ENCODE measurements around the gene DGKE.

The DGKE gene

DNA sequence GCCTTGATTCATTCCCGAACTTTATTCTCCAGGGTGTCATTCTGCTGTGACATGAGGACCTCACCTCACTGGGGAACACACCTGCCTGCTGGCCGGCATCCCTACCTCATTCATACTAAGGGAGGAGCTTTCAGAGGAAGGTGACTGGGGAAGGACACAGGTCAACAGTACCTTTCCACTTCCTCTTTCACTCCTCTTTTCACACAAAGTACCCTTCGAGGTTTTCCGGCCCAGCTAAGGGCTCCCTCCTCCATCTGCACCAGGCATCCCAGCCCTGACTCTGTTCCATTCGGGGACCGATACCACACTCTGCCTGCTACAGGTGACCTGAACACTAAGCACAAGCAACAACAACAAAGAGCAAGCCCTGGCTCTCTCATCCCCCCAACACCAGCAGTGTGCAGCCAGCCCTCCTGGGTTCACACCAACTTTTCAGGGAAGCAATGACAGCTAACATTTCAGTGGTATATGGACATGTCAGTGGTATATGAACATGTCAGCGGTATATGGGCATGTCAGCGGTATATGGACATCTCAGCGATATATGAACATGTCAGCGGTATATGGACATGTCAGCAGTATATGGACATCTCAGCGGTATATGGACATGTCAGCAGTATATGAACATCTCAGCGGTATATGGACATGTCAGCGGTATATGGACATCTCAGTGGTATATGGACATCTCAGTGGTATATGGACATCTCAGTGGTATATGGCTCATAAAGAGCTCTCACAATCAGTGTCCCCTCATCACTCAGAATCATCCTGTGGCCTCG lies 63.9 kb downstream of the DGKE start:
- TF ChIP-seq, protein P1, sequence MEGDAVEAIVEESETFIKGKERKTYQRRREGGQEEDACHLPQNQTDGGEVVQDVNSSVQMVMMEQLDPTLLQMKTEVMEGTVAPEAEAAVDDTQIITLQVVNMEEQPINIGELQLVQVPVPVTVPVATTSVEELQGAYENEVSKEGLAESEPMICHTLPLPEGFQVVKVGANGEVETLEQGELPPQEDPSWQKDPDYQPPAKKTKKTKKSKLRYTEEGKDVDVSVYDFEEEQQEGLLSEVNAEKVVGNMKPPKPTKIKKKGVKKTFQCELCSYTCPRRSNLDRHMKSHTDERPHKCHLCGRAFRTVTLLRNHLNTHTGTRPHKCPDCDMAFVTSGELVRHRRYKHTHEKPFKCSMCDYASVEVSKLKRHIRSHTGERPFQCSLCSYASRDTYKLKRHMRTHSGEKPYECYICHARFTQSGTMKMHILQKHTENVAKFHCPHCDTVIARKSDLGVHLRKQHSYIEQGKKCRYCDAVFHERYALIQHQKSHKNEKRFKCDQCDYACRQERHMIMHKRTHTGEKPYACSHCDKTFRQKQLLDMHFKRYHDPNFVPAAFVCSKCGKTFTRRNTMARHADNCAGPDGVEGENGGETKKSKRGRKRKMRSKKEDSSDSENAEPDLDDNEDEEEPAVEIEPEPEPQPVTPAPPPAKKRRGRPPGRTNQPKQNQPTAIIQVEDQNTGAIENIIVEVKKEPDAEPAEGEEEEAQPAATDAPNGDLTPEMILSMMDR (IDR thresholded peaks at IDR 0.05) = no peak
- Histone ChIP-seq H2AFZ (no peak overlapping the region), H3K27me3 (ENCODE audit: control insufficient read depth, insufficient read depth, low read length) (no peaks in the 10 kb centered on the region), H3K27ac (no peak overlapping the region), H3K79me2 (peaks cover 4% of the 10 kb centered on the region), H3K36me3 (ENCODE audit: control insufficient read depth, insufficient read depth, low read length) (no peaks in the 10 kb centered on the region), H3K4me1 (no peaks in the 10 kb centered on the region), H3K4me3 (ENCODE audit: low read depth, low read length) (no peak overlapping the region), H3K4me2 (ENCODE audit: low read length) (no peak overlapping the region), H3K9me3 (ENCODE audit: control insufficient read depth, low read length) (no peaks in the 10 kb centered on the region), H3K9ac (no peak overlapping the region)

DNA sequence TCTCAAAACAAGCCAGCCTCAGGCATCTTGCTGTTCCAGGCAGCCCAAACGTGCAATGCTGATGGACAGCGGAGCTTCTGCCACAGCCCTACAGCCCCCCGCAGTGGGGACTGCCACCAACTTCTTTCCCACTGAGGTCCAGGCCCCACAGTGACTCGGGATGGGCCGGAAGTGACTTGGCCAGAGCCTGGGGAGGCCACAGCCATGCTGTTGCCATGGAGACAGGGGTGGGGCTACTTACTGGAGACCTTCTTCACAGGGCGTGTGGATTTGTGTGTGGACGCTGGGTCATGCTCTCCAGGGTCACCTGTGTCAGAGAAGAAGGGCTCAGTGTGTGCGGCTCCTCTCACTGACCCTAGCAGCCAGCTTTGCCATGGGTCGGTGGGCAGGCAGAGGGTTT lies 64.9 kb downstream of the DGKE start:
- no peaks in the 10 kb centered on the region for H3K36me3 ChIP-seq (ENCODE audit: control insufficient read depth, insufficient read depth, low read length)
- H3K4me1 ChIP-seq = no peaks in the 10 kb centered on the region
- H3K4me3 ChIP-seq (ENCODE audit: low read depth, low read length) = no peak overlapping the region

DNA sequence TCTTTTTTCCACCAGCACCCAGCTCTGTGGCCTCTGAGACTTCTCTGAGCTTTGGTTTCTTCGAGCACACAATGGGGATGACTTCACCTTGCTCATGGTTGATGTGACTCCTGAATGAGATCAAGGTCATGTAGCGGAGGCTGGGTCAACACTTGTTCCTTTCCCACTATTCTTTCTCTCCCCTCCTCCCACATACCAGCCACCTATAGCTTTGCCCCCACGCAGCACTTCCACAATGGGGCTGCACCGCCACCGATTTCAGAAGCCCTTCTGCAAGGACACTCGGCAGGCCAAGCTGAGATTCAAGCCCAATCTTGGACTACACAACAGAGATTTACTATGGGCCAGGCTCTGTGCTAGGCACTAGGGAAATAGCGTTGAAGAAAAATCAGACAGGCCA lies 65.5 kb downstream of the DGKE start:
- Histone ChIP-seq H3K27me3 (ENCODE audit: control insufficient read depth, insufficient read depth, low read length) (no peaks in the 10 kb centered on the region), H3K79me2 (peaks cover 4% of the 10 kb centered on the region), H3K36me3 (ENCODE audit: control insufficient read depth, insufficient read depth, low read length) (no peaks in the 10 kb centered on the region), H3K9ac (no peak overlapping the region), H3K9me3 (ENCODE audit: control insufficient read depth, low read length) (no peaks in the 10 kb centered on the region), H3K4me1 (no peaks in the 10 kb centered on the region), H3K4me2 (ENCODE audit: low read length) (no peak overlapping the region), H2AFZ (no peak overlapping the region), H3K4me3 (ENCODE audit: low read depth, low read length) (no peak overlapping the region), H3K27ac (no peak overlapping the region)
- TF ChIP-seq, protein P1 (IDR thresholded peaks at IDR 0.05) = no peak

More for the DNA sequence above, 64.9 kb downstream of the DGKE start:
- TF ChIP-seq, protein P1 (IDR thresholded peaks at IDR 0.05) = no peak
- Histone ChIP-seq H3K9ac (no peak overlapping the region), H3K27me3 (ENCODE audit: control insufficient read depth, insufficient read depth, low read length) (no peaks in the 10 kb centered on the region), H3K9me3 (ENCODE audit: control insufficient read depth, low read length) (no peaks in the 10 kb centered on the region), H3K4me2 (ENCODE audit: low read length) (no peak overlapping the region), H3K27ac (no peak overlapping the region), H2AFZ (no peak overlapping the region), H3K79me2 (peaks cover 4% of the 10 kb centered on the region)

DNA sequence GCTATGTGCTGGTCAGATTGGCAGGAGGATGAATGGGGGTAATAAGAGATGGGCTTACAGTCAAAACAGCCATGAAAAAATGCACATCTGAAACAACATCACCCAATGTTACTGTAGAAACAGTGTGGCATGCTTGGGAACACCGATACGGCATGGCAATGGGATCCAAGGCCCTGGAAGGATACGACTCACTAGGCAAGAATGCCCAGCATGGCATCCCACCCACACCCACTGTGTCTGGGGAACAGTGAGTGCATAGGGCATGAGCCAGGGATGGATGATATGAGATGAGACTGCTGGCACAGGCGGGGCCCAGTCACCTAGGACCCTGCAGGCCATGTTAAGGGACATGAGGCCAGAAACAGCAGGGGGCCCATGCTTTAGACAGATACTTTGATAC lies 68.4 kb downstream of the DGKE start:
- no peaks in the 10 kb centered on the region for H3K27me3 ChIP-seq (ENCODE audit: control insufficient read depth, insufficient read depth, low read length)
- no peak overlapping the region for H3K27ac ChIP-seq
- no peaks in the 10 kb centered on the region for H3K36me3 ChIP-seq (ENCODE audit: control insufficient read depth, insufficient read depth, low read length)
- no peak overlapping the region for H3K4me3 ChIP-seq (ENCODE audit: low read depth, low read length)
- TF ChIP-seq, protein P1 (IDR thresholded peaks at IDR 0.05) = no peak
- H3K9me3 ChIP-seq (ENCODE audit: control insufficient read depth, low read length) = no peaks in the 10 kb centered on the region
- peaks cover 4% of the 10 kb centered on the region for H3K79me2 ChIP-seq
- H3K4me2 ChIP-seq (ENCODE audit: low read length) = no peak overlapping the region
- no peak overlapping the region for H3K9ac ChIP-seq
- no peak overlapping the region for H2AFZ ChIP-seq
- no peaks in the 10 kb centered on the region for H3K4me1 ChIP-seq

DNA sequence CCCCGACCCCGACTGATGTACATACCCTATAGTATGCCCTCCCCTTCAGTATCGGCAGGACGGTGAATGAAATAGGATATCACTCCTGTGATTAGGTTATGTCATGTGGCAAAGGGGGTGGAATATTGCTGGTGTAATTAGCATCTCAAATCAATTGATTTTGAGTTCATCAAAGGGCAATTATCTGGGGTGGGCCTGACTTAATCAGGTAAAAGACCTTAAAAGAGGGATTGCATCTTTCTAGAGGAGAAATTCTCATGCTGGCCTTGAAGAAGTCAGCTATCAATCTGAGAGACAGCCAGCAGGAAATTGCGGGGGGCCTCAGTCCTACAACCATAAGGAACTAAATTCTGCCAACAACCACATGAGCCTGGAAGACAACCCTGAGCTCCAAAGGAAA lies 69.6 kb downstream of the DGKE start:
- Histone ChIP-seq H3K27me3 (ENCODE audit: control insufficient read depth, insufficient read depth, low read length) (no peaks in the 10 kb centered on the region), H3K27ac (no peak overlapping the region), H3K4me1 (no peaks in the 10 kb centered on the region), H2AFZ (no peak overlapping the region), H3K9ac (no peak overlapping the region), H3K9me3 (ENCODE audit: control insufficient read depth, low read length) (no peaks in the 10 kb centered on the region), H3K36me3 (ENCODE audit: control insufficient read depth, insufficient read depth, low read length) (no peaks in the 10 kb centered on the region), H3K4me3 (ENCODE audit: low read depth, low read length) (no peak overlapping the region), H3K79me2 (peaks cover 4% of the 10 kb centered on the region), H3K4me2 (ENCODE audit: low read length) (no peak overlapping the region)
- TF ChIP-seq, protein P1 (IDR thresholded peaks at IDR 0.05) = no peak

Data from parathyroid adenoma (tissue), 2 donors.